CD14-positive monocyte (primary cell): ENCODE measurements around the gene TTC28. TPM values are rescaled to one million over a fixed set of nuclear protein-coding genes. Genes with fewer than 3 reads are reported as not detected.
"Not testable (repeated sequence)": the region's sequence is repeated elsewhere in the genome, so short reads cannot be mapped to it uniquely, and the experiment has no call there.

Source experiments
- DNase-seq, 3 donors: peaks; one replicate each; pipeline ENCODE4 v3.0.0-alpha.2; 2011 to 2022
- H2AFZ ChIP-seq: 2 replicates; pipeline ENCODE4 v1.6.0; 2012; ENCODE audit warnings: mild to moderate bottlenecking, low read depth, low read length, inconsistent platforms; ENCODE audit not compliant: insufficient read depth, poor library complexity, severe bottlenecking
- H3K27ac ChIP-seq, 2 donors: 1 replicate in 1 of 2; 2 replicates in 1 of 2; pipeline ENCODE4 v1.5.1; 2012 to 2013; ENCODE audit warnings: low read length in 2 of 2, control low read depth in 1 of 2, inconsistent platforms in 1 of 2, low read depth in 1 of 2, mild to moderate bottlenecking in 1 of 2
- H3K27me3 ChIP-seq, 2 donors: one replicate each; pipeline versions ENCODE4 v1.6.0 to v1.6.1; 2011 to 2013; ENCODE audit warnings: low read length in 2 of 2; ENCODE audit not compliant: control insufficient read depth in 2 of 2, insufficient read depth in 2 of 2
- H3K36me3 ChIP-seq, 2 donors: replicated peaks in 1 of 2; 1 replicate in 1 of 2; 2 replicates in 1 of 2; pipeline versions ENCODE4 v1.5.1 to v1.6.1; 2012 to 2013; ENCODE audit warnings: low read length in 2 of 2, control low read depth in 1 of 2, inconsistent platforms in 1 of 2, mild to moderate bottlenecking in 1 of 2; ENCODE audit not compliant: insufficient read depth in 2 of 2, control insufficient read depth in 1 of 2
- H3K4me1 ChIP-seq, 2 donors: 1 replicate in 1 of 2; 2 replicates in 1 of 2; pipeline versions ENCODE4 v1.5.1 to v1.6.1; 2012 to 2013; ENCODE audit warnings: low read length in 2 of 2, control low read depth in 1 of 2, inconsistent platforms in 1 of 2, mild to moderate bottlenecking in 1 of 2, moderate library complexity in 1 of 2; ENCODE audit not compliant: insufficient read depth in 2 of 2, control insufficient read depth in 1 of 2
- H3K4me2 ChIP-seq: replicated peaks from 2 replicates; pipeline ENCODE3; 2012; ENCODE audit warnings: low read length, moderate library complexity, mild to moderate bottlenecking; ENCODE audit not compliant: poor library complexity, severe bottlenecking; ENCODE audit errors: extremely low read depth
- H3K4me3 ChIP-seq, 3 experiments: fragments of 200-600 bp in 1 of 3; sonication (generic) in 1 of 3; replicated peaks in 1 of 3; 1 replicate in 2 of 3; 2 replicates in 1 of 3; pipeline ENCODE4 v1.5.1; 2011 to 2013; ENCODE audit warnings: low read length in 3 of 3, mild to moderate bottlenecking in 3 of 3, control low read depth in 2 of 3, low read depth in 2 of 3, inconsistent platforms in 1 of 3, moderate library complexity in 1 of 3
- H3K79me2 ChIP-seq: 2 replicates; pipeline ENCODE4 v1.6.0; 2012; ENCODE audit warnings: mild to moderate bottlenecking, control low read depth, inconsistent platforms, low read length, moderate library complexity; ENCODE audit not compliant: insufficient read depth
- H3K9ac ChIP-seq: 2 replicates; pipeline ENCODE4 v1.6.0; 2017; ENCODE audit warnings: low read length, mild to moderate bottlenecking; ENCODE audit not compliant: insufficient read depth, poor library complexity, severe bottlenecking
- H3K9me3 ChIP-seq, 2 donors: replicated peaks in 1 of 2; 1 replicate in 1 of 2; 2 replicates in 1 of 2; pipeline versions ENCODE4 v1.5.1 to v1.6.1; 2012 to 2013; ENCODE audit warnings: low read length in 2 of 2, control low read depth in 1 of 2; ENCODE audit not compliant: control insufficient read depth in 1 of 2, insufficient read depth in 1 of 2
- H4K20me1 ChIP-seq: 2 replicates; pipeline ENCODE4 v1.6.0; 2012; ENCODE audit warnings: mild to moderate bottlenecking, low read length, control low read depth, moderate library complexity; ENCODE audit not compliant: insufficient read depth
- H3K27ac Mint-ChIP-seq, 7 donors: one replicate each; pipeline ENCODE4 v1.8.0; 2020; ENCODE audit warnings: mild to moderate bottlenecking in 7 of 7, mixed read lengths in 7 of 7, moderate library complexity in 6 of 7, inconsistent platforms in 2 of 7
- H3K27me3 Mint-ChIP-seq, 3 donors: one replicate each; pipeline ENCODE4 v1.8.0; 2021 to 2022; ENCODE audit warnings: low read depth in 3 of 3, mild to moderate bottlenecking in 3 of 3, mixed read lengths in 3 of 3, moderate library complexity in 3 of 3, inconsistent platforms in 1 of 3
- H3K36me3 Mint-ChIP-seq, 2 donors: one replicate each; pipeline ENCODE4 v1.8.0; 2020; ENCODE audit warnings: mixed read lengths in 2 of 2, inconsistent platforms in 1 of 2, mild to moderate bottlenecking in 1 of 2
- H3K4me1 Mint-ChIP-seq: one replicate; pipeline ENCODE4 v1.8.0; 2020; ENCODE audit warnings: mild to moderate bottlenecking, mixed read lengths
- H3K4me3 Mint-ChIP-seq, 2 donors: one replicate each; pipeline ENCODE4 v1.8.0; 2020; ENCODE audit warnings: mild to moderate bottlenecking in 2 of 2, mixed read lengths in 2 of 2, moderate library complexity in 1 of 2
- H3K9me3 Mint-ChIP-seq, 7 donors: one replicate each; pipeline ENCODE4 v1.8.0; 2020 to 2022; ENCODE audit warnings: mixed read lengths in 7 of 7, mild to moderate bottlenecking in 6 of 7, moderate library complexity in 6 of 7, inconsistent platforms in 2 of 7
- WGBS: methylation state at CpG from one replicate; pipeline ENCODE4 v1.1.5; 2013; ENCODE audit warnings: missing lambda C conversion rate; ENCODE audit not compliant: insufficient coverage; 5-methylcytosine and 5-hydroxymethylcytosine counted together
- intact Hi-C, 2 donors: fragments of 100-400 bp; cut with micrococcal nuclease; formaldehyde crosslinking; loops; one replicate each; pipeline versions ENCODE4 v1.15.0 to v1.15.1; 2023
- polyA plus RNA-seq, 3 donors: library from polyadenylated mRNA; depleted of rRNA in 1 of 3; unstranded in 2 of 3; stranded (reverse) in 1 of 3; fragments of 300-500 nt in 2 of 3; fragments of >200 nt in 1 of 3; fragmentation: Illumina TruSeq in 2 of 3; gene quantifications; 1 replicate in 2 of 3; 2 replicates in 1 of 3; pipeline ENCODE4 v1.2.3, GENCODE V29; 2012 to 2021
- TF ChIP-seq, protein P1 (sequence below): fragments of 200-600 bp; IDR thresholded peaks from one replicate; pipeline ENCODE4 v1.8.0; 2022; ENCODE audit warnings: antibody characterized with exemption, mild to moderate bottlenecking

TTC28 gene
- polyA plus RNA-seq, 3 donors, result 0.24 to 0.61 TPM; not detected in 1

DNA sequence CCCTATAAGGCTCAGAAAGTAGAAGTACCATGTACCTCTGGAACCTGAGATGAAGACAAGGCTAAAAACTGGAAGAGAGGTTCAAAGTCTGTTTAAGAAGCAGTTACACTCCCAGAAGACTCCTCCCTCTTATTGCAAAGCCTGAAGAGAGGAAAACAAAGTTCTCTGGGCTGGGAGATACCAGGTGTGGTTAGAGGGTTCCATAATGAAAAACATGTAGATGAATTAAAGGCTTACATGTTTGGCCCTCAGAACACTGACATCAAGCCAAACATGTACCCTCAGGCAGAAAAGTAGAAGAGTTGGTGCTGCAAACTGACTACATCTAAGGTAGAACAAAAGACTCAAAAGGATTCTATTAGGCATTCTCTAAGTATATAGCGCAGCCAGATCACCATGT, 205.3 kb downstream of the TTC28 start:
- Histone ChIP-seq H3K4me3 (no peak overlapping the region), H3K4me1 (no peaks in the 10 kb centered on the region), H3K4me2 (no peak overlapping the region), H3K27me3 (no peaks in the 10 kb centered on the region), H3K79me2 (no peaks in the 10 kb centered on the region), H4K20me1 (no peaks in the 10 kb centered on the region), H3K9me3 (no peaks in the 10 kb centered on the region), H3K9ac (no peak overlapping the region), H3K36me3 (no peaks in the 10 kb centered on the region), H2AFZ (no peak overlapping the region), H3K27ac (no peak overlapping the region)
- Mint-ChIP-seq H3K27ac (no peak overlapping the region), H3K27me3 (peaks cover 0 to 6% (median 4%) of the 10 kb centered on the region in 3 donors), H3K9me3 (peaks cover 0 to 3% (median 0%) of the 10 kb centered on the region in 7 donors), H3K36me3 (no peaks in the 10 kb centered on the region), H3K4me3 (no peak overlapping the region), H3K4me1 (no peaks in the 10 kb centered on the region)
- TF ChIP-seq, protein P1, sequence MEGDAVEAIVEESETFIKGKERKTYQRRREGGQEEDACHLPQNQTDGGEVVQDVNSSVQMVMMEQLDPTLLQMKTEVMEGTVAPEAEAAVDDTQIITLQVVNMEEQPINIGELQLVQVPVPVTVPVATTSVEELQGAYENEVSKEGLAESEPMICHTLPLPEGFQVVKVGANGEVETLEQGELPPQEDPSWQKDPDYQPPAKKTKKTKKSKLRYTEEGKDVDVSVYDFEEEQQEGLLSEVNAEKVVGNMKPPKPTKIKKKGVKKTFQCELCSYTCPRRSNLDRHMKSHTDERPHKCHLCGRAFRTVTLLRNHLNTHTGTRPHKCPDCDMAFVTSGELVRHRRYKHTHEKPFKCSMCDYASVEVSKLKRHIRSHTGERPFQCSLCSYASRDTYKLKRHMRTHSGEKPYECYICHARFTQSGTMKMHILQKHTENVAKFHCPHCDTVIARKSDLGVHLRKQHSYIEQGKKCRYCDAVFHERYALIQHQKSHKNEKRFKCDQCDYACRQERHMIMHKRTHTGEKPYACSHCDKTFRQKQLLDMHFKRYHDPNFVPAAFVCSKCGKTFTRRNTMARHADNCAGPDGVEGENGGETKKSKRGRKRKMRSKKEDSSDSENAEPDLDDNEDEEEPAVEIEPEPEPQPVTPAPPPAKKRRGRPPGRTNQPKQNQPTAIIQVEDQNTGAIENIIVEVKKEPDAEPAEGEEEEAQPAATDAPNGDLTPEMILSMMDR, result no peak
- no peak for DNase-seq
- intact Hi-C loops, result no loop called here
- WGBS, result no CpG with 5 or more reads among the region's 1 CpG

- Histone ChIP-seq H3K36me3 (no peaks in the 10 kb centered on the region), H3K9me3 (no peaks in the 10 kb centered on the region), H3K9ac (no peak overlapping the region), H3K79me2 (no peaks in the 10 kb centered on the region), H3K4me3 (no peak overlapping the region), H3K27me3 (no peaks in the 10 kb centered on the region), H3K4me1 (no peaks in the 10 kb centered on the region), H4K20me1 (no peaks in the 10 kb centered on the region), H3K4me2 (no peak overlapping the region), H2AFZ (no peak overlapping the region), H3K27ac (no peak overlapping the region)
- Mint-ChIP-seq H3K27me3 (peaks cover 0 to 6% (median 4%) of the 10 kb centered on the region in 3 donors), H3K36me3 (no peaks in the 10 kb centered on the region), H3K9me3 (peaks cover 0 to 3% (median 0%) of the 10 kb centered on the region in 7 donors), H3K4me1 (no peaks in the 10 kb centered on the region), H3K27ac (no peak overlapping the region), H3K4me3 (no peak overlapping the region)
- TF ChIP-seq, protein P1, result no peak
- intact Hi-C loops, result no loop called here
- WGBS, result no CpG with 5 or more reads among the region's 2 CpGs
- DNase-seq, result no peak
Measured at GRCh38 chr22:28473258-28473657, 206.4 kb downstream of the TTC28 start.

GRCh38 chr22:28467055-28467454, 212.6 kb downstream of the TTC28 start:
- H3K9me3 Mint-ChIP-seq, H3K27me3 ChIP-seq, H3K36me3 Mint-ChIP-seq, H3K36me3 ChIP-seq, DNase-seq, H3K4me2 ChIP-seq, H4K20me1 ChIP-seq, H3K4me3 Mint-ChIP-seq, H3K4me1 ChIP-seq, H3K79me2 ChIP-seq, H3K27ac Mint-ChIP-seq, intact Hi-C loops, H3K27me3 Mint-ChIP-seq, H3K9me3 ChIP-seq, H3K4me3 ChIP-seq, H3K9ac ChIP-seq, H3K4me1 Mint-ChIP-seq, H2AFZ ChIP-seq, H3K27ac ChIP-seq: not testable (repeated sequence)
- no CpG with 5 or more reads among the region's 1 CpG for WGBS
